HEK293 (cell line): Measurements from ENCODE around the gene RBM19.

ENCODE experiments used
- ZNF10 ChIP-seq: fragments of 450-650 bp; formaldehyde crosslinking; IDR thresholded peaks from 2 replicates; pipeline ENCODE4 v1.5.1; 2017; ENCODE audit warnings: missing biosample characterization, missing genetic modification characterization
- ZNF354C ChIP-seq: fragments of 450-650 bp; formaldehyde crosslinking; IDR thresholded peaks from 2 replicates; pipeline ENCODE4 v1.5.1; 2016; ENCODE audit warnings: missing biosample characterization, missing genetic modification characterization, low read depth, borderline replicate concordance
- TF ChIP-seq, protein P1 (sequence below): fragments of 450-650 bp; formaldehyde crosslinking; IDR thresholded peaks from 2 replicates; pipeline ENCODE4 v1.5.1; 2016; ENCODE audit warnings: missing biosample characterization, missing genetic modification characterization
- TF ChIP-seq, protein P2 (sequence below): fragments of 450-650 bp; formaldehyde crosslinking; conservative IDR thresholded peaks from 2 replicates; pipeline ENCODE4 v1.5.1; 2016; ENCODE audit warnings: low read depth, missing biosample characterization, missing genetic modification characterization

DNA sequence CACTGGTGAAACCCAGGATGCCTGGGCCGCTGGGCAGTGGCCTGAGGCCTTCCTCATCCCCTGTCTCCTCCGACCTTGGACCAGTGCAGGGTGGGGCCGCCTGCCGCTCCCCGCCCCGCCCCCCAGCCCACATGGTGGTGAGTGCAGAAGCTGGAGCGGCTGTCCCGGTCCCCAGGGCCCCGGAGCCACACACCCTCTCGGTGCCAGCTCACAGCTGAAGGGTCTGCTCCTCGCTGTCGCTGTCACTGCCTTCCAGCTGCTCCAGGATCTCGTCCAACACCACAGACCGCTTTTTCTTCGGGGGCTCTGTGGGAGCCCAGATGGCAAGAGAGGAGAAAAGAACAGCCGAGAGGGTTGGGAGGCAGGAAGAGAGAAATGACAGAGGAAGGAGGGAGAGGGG lies 143.1 kb downstream of the RBM19 start:
- TF ChIP-seq, protein P1, sequence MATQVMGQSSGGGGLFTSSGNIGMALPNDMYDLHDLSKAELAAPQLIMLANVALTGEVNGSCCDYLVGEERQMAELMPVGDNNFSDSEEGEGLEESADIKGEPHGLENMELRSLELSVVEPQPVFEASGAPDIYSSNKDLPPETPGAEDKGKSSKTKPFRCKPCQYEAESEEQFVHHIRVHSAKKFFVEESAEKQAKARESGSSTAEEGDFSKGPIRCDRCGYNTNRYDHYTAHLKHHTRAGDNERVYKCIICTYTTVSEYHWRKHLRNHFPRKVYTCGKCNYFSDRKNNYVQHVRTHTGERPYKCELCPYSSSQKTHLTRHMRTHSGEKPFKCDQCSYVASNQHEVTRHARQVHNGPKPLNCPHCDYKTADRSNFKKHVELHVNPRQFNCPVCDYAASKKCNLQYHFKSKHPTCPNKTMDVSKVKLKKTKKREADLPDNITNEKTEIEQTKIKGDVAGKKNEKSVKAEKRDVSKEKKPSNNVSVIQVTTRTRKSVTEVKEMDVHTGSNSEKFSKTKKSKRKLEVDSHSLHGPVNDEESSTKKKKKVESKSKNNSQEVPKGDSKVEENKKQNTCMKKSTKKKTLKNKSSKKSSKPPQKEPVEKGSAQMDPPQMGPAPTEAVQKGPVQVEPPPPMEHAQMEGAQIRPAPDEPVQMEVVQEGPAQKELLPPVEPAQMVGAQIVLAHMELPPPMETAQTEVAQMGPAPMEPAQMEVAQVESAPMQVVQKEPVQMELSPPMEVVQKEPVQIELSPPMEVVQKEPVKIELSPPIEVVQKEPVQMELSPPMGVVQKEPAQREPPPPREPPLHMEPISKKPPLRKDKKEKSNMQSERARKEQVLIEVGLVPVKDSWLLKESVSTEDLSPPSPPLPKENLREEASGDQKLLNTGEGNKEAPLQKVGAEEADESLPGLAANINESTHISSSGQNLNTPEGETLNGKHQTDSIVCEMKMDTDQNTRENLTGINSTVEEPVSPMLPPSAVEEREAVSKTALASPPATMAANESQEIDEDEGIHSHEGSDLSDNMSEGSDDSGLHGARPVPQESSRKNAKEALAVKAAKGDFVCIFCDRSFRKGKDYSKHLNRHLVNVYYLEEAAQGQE (tag by site-specific recombination), result no peak
- TF ChIP-seq, protein P2, sequence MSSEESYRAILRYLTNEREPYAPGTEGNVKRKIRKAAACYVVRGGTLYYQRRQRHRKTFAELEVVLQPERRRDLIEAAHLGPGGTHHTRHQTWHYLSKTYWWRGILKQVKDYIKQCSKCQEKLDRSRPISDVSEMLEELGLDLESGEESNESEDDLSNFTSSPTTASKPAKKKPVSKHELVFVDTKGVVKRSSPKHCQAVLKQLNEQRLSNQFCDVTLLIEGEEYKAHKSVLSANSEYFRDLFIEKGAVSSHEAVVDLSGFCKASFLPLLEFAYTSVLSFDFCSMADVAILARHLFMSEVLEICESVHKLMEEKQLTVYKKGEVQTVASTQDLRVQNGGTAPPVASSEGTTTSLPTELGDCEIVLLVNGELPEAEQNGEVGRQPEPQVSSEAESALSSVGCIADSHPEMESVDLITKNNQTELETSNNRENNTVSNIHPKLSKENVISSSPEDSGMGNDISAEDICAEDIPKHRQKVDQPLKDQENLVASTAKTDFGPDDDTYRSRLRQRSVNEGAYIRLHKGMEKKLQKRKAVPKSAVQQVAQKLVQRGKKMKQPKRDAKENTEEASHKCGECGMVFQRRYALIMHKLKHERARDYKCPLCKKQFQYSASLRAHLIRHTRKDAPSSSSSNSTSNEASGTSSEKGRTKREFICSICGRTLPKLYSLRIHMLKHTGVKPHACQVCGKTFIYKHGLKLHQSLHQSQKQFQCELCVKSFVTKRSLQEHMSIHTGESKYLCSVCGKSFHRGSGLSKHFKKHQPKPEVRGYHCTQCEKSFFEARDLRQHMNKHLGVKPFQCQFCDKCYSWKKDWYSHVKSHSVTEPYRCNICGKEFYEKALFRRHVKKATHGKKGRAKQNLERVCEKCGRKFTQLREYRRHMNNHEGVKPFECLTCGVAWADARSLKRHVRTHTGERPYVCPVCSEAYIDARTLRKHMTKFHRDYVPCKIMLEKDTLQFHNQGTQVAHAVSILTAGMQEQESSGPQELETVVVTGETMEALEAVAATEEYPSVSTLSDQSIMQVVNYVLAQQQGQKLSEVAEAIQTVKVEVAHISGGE (tag by site-specific recombination), result no peak
- no peak for TF ChIP-seq ZNF10
- no peak for TF ChIP-seq ZNF354C (tag by site-specific recombination)
